NCI-H510A treated with DMSO at 0.1 percent for 48 hours (cell line): ENCODE data around the gene LIN7B.
A peak's percentile ranks its signal among the peaks of the same experiment; 100 is the strongest.
"Not testable (repeated sequence)": the region's sequence is repeated elsewhere in the genome, so short reads cannot be mapped to it uniquely, and the experiment has no call there.

Source experiments
- DNase-seq: peaks from one replicate; lab custom pipeline; 2025; lab: John Stamatoyannopoulos, UW

The LIN7B gene

GRCh38 chr19:49113762-49114629 is at the start of gene LIN7B:
LIN7B (plus strand) TSS chr19:49114370; CDS start chr19:49114405, 35 bp downstream.
- peak; percentile 68 for DNase-seq

- peak; percentile 9 for DNase-seq
Observed at GRCh38 chr19:49064768-49065611, 49.2 kb upstream of the LIN7B start, which contains the start of gene NTF4. NTF4 (minus strand) TSS chr19:49064818; CDS start chr19:49061997, 2,821 bp downstream.

- no peak for DNase-seq
Observed at GRCh38 chr19:49065905-49066512, 48.2 kb upstream of the LIN7B start.

GRCh38 chr19:49067554-49067953 is 46.6 kb upstream of the LIN7B start:
- DNase-seq = no peak

GRCh38 chr19:49069026-49069425 is 45.1 kb upstream of the LIN7B start:
- DNase-seq = no peak

- DNase-seq = no peak
Observed at GRCh38 chr19:49070416-49070815, 43.8 kb upstream of the LIN7B start.

GRCh38 chr19:49071860-49072547 is 42.2 kb upstream of the LIN7B start:
- DNase-seq = no peak

GRCh38 chr19:49073514-49074378 is 40.4 kb upstream of the LIN7B start:
- peak; percentile 17 for DNase-seq

- DNase-seq = not testable (repeated sequence)
Observed at GRCh38 chr19:49074869-49075268, 39.3 kb upstream of the LIN7B start.

GRCh38 chr19:49080392-49080791 is 33.8 kb upstream of the LIN7B start:
- no peak for DNase-seq

GRCh38 chr19:49081273-49081672 is 32.9 kb upstream of the LIN7B start:
- DNase-seq = no peak

- DNase-seq = no peak
Observed at GRCh38 chr19:49084206-49085019, 29.8 kb upstream of the LIN7B start.

GRCh38 chr19:49085020-49085867 is 28.9 kb upstream of the LIN7B start, which contains the start of gene SNRNP70:
SNRNP70 (plus strand) TSS chr19:49085451; CDS start chr19:49086415, 964 bp downstream.
- DNase-seq = peak; percentile 98

GRCh38 chr19:49085868-49086232 is 28.3 kb upstream of the LIN7B start:
- no peak for DNase-seq

- DNase-seq = no peak
Observed at GRCh38 chr19:49086296-49086695, 27.9 kb upstream of the LIN7B start.

- DNase-seq = no peak
Observed at GRCh38 chr19:49091391-49092038, 22.7 kb upstream of the LIN7B start.

- no peak for DNase-seq
Observed at GRCh38 chr19:49092686-49093085, 21.5 kb upstream of the LIN7B start.
